ENCODE data around the gene KRTAP5-1.
"Not testable (repeated sequence)": the region's sequence is repeated elsewhere in the genome, so short reads cannot be mapped to it uniquely, and the experiment has no call there.

The KRTAP5-1 gene

GRCh38 chr11:1584661-1585370 lies at the start of gene KRTAP5-1:
KRTAP5-1 (minus strand) TSS chr11:1585283; CDS start chr11:1585249, 34 bp downstream.
- ATAC-seq, result not testable (repeated sequence)

GRCh38 chr11:1633864-1634263 lies 48.8 kb upstream of the KRTAP5-1 start:
- ATAC-seq, result no peak
- no peak for TF ChIP-seq ZC3H10 (CRISPR knock-in tag; IDR thresholded peaks at IDR 0.05)
- no peak for TF ChIP-seq CSRNP3 (CRISPR knock-in tag; IDR thresholded peaks at IDR 0.05)
- no peak for TF ChIP-seq ISL1 (CRISPR knock-in tag; IDR thresholded peaks at IDR 0.05)
- no peak for TF ChIP-seq ESRRG (CRISPR knock-in tag; IDR thresholded peaks at IDR 0.05)
- TF ChIP-seq PPARA (CRISPR knock-in tag; IDR thresholded peaks at IDR 0.05; ENCODE audit: borderline replicate concordance), result no peak
- TF ChIP-seq RARB (CRISPR knock-in tag; IDR thresholded peaks at IDR 0.05), result no peak
- TF ChIP-seq CREB5 (CRISPR knock-in tag; IDR thresholded peaks at IDR 0.05; ENCODE audit: low read depth), result no peak
- no peak for TF ChIP-seq OSR1 (CRISPR knock-in tag; IDR thresholded peaks at IDR 0.05)
- TF ChIP-seq ZNF565 (CRISPR knock-in tag; conservative IDR thresholded peaks at IDR 0.05; ENCODE audit: low read depth), result no peak
- TF ChIP-seq ZFP30 (CRISPR knock-in tag; IDR thresholded peaks at IDR 0.05), result no peak
- no peak for TF ChIP-seq BACH2 (CRISPR knock-in tag; IDR thresholded peaks at IDR 0.05; ENCODE audit: borderline replicate concordance)

GRCh38 chr11:1632053-1632714 lies 47.1 kb upstream of the KRTAP5-1 start:
- no peak for ATAC-seq

More at GRCh38 chr11:1632053-1632714, 47.1 kb upstream of the KRTAP5-1 start:
- no peak for TF ChIP-seq CSRNP3 (CRISPR knock-in tag; IDR thresholded peaks at IDR 0.05)
- TF ChIP-seq ZNF565 (CRISPR knock-in tag; conservative IDR thresholded peaks at IDR 0.05; ENCODE audit: low read depth), result no peak
- TF ChIP-seq SNAI2 (CRISPR knock-in tag; IDR thresholded peaks at IDR 0.05), result no peak
- TF ChIP-seq ZNF70 (CRISPR knock-in tag; IDR thresholded peaks at IDR 0.05), result no peak
- TF ChIP-seq OSR1 (CRISPR knock-in tag; IDR thresholded peaks at IDR 0.05), result no peak
- no peak for TF ChIP-seq ZFP3 (CRISPR knock-in tag; IDR thresholded peaks at IDR 0.05)
- no peak for TF ChIP-seq PATZ1 (CRISPR knock-in tag; IDR thresholded peaks at IDR 0.05; ENCODE audit: borderline replicate concordance)
- TF ChIP-seq CREB5 (CRISPR knock-in tag; IDR thresholded peaks at IDR 0.05; ENCODE audit: low read depth), result no peak
- no peak for TF ChIP-seq TSHZ2 (CRISPR knock-in tag; IDR thresholded peaks at IDR 0.05)
- no peak for TF ChIP-seq CSDC2 (CRISPR knock-in tag; IDR thresholded peaks at IDR 0.05)
- no peak for TF ChIP-seq BACH2 (CRISPR knock-in tag; IDR thresholded peaks at IDR 0.05; ENCODE audit: borderline replicate concordance)
- TF ChIP-seq ZNF8 (CRISPR knock-in tag; IDR thresholded peaks at IDR 0.05), result no peak
- TF ChIP-seq ESRRG (CRISPR knock-in tag; IDR thresholded peaks at IDR 0.05), result no peak
